ENCODE data around the gene TLX2.
"Not testable (repeated sequence)": the region's sequence is repeated elsewhere in the genome, so short reads cannot be mapped to it uniquely, and the experiment has no call there.

Gene TLX2

DNA sequence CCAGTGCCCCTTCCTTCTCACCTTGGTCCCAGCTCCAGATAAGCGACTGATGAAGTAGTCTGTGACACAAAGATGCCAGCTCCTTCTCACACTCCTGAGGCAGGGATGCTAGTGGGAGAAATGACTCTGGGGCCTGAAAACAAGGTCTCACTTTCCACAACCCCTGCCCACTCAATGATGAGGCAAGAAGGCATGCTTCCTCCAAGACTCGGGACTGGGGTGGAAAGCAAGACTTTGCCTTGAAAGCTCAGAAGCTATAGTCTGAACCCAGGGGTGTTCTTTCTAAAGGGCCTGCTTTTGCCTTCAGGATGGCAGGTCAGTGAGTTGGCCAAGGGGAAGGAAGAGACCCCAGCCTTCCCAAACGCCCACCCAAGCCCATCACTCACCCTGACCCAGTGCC is 32.8 kb upstream of the TLX2 start:
- DNase-seq (ENCODE audit: low read depth): no peak
- no peak for TF ChIP-seq CTCF (conservative IDR thresholded peaks at IDR 0.05; ENCODE audit: low read depth, low read length)
- peak overlapping the region; percentile 94 for H3K4me3 ChIP-seq (ENCODE audit: low read depth, low read length)

DNA sequence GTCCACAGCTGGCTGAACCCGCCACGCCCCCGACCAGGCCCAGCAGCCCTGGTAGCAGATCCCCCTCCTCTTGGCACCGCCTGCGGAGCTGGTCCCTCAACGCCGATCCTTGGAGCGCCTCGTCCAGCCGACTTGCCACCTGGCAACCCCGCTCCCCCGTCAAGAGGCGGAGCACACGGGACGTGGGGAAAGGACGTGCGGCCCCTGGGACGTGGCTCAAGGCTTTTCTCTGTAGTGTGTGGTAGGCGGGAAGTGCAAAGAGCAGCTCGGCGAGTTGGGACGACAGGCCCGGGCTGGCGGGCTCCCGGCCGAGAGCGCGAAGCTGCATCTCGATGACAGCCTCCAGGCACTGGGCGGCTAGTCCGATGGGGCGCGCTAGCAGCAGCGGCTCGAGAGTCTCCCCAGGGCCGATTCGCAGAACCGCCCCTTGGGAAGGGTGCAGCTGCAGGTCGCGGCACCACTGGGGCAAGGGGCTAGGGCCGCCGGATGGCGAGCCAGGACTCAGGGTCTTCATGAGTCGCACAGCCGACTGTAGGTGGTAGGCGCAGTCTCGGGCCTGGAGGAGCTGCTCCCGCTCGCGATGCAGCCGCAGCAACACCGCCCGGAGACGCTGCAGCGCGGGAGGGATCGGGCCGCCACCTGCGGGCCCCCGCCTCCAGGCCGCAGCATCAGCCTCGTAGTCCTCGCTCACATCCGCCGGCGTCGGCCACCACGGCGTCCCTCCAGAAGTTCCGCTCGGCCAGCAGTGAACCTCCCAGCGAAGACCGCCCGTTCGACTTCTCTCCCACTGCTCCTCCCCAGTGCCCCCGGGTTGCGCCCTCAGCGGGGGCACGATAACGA is 32.1 kb upstream of the TLX2 start:
- no peak for DNase-seq (ENCODE audit: low read depth)
- no peak for TF ChIP-seq CTCF (conservative IDR thresholded peaks at IDR 0.05; ENCODE audit: low read depth, low read length)
- peak overlapping the region; percentile 94 for H3K4me3 ChIP-seq (ENCODE audit: low read depth, low read length)

GRCh38 chr2:74482801-74483674 is 31.2 kb upstream of the TLX2 start, which contains the start of the genes CCDC142 and TTC31:
Gene CCDC142 (minus strand): TSS chr2:74482998. CDS start chr2:74482837, 161 bp downstream.
Gene TTC31 (plus strand): TSS chr2:74483081. CDS start chr2:74483096, 15 bp downstream.
- TF ChIP-seq CTCF (conservative IDR thresholded peaks at IDR 0.05; ENCODE audit: low read depth, low read length): peak; percentile 92
- peak; percentile 97 for DNase-seq (ENCODE audit: low read depth)

GRCh38 chr2:74483675-74484164 is 30.5 kb upstream of the TLX2 start:
- H3K4me3 ChIP-seq (ENCODE audit: low read depth, low read length): peak overlapping the region; percentile 94
- DNase-seq (ENCODE audit: low read depth): not testable (repeated sequence)

More at GRCh38 chr2:74482801-74483674, 31.2 kb upstream of the TLX2 start, which contains the start of the genes CCDC142 and TTC31:
- H3K4me3 ChIP-seq (ENCODE audit: low read depth, low read length): peak within 1 kb of the TSS; percentile 94

DNA sequence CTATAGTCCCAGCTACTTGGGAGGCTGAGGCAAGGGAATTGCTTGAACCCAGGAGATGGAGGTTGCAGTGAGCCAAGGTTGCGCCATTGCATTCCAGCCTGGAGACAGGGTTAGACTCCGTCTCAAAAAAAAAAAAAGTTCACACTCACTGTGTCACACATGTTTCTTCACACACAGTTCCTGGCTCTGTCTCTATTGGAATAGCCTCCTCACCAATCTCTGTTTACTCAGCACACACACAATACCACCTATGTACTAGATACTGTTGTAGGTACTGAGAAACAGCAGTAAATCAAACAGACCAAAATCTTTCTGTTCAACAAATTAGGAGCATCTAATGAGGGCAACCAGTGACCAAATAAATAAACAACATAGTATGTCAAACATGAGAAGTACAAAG is 28.1 kb upstream of the TLX2 start:
- TF ChIP-seq CTCF (conservative IDR thresholded peaks at IDR 0.05; ENCODE audit: low read depth, low read length): no peak
- DNase-seq (ENCODE audit: low read depth): no peak
- no peak overlapping the region for H3K4me3 ChIP-seq (ENCODE audit: low read depth, low read length)

DNA sequence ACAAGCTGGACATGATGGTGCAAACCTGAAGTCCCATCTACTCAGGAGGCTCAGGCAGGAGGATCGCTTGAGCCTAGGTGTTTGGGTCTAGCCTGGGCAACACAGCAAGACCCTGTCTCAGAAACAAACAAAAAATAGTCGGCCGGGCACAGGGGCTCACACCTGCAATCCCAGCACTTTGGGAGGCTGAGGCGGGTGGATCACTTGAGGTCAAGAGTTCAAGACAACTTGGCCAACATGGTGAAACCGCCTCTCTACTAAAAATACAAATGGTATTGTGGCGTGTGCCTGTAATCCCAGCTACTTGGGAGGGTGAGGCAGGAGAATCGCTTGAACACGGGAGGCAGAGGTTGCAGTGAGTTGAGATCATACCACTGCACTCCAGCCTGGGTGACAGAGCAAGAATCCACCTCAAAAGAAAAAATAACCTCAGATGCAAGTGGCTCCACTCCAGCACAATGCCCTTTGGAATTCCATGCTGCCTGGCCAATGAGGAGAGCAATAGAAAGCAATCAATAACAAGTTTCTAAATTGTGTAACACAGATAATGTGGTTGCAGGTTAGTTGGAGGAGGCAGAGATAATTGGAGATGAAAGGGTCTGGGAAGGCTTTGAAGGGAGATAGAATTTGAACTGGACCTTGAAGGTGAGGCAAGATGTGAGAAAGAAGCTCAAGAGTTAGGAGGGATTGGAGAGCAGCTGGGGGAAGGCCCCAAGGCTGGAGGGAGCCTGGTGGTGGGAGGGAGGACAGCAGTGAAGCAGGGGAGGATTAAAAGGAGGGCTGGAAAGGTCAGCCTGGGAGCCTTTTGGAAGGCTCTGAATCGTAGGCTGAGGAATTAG is 25.4 kb upstream of the TLX2 start:
- no peak for DNase-seq (ENCODE audit: low read depth)
- no peak overlapping the region for H3K4me3 ChIP-seq (ENCODE audit: low read depth, low read length)
- no peak for TF ChIP-seq CTCF (conservative IDR thresholded peaks at IDR 0.05; ENCODE audit: low read depth, low read length)

Data from choroid plexus epithelial cell (primary cell).